Transverse colon (tissue), 4 donors: Measurements from ENCODE around the gene NEK10. TPM values are rescaled to one million over a fixed set of nuclear protein-coding genes. Genes with fewer than 3 reads are reported as not detected.

Experiments used
- DNase-seq: peaks from one replicate; pipeline ENCODE4 v3.0.0-alpha.2; 2019
- H3K27ac ChIP-seq, 4 donors: fragments of 200-600 bp; sonication (generic); 2 replicates each; pipeline ENCODE4 v1.5.1; 2016 to 2018; ENCODE audit warnings: inconsistent platforms in 4 of 4
- H3K27me3 ChIP-seq: fragments of 200-600 bp; sonication (generic); 2 replicates; pipeline ENCODE4 v1.5.1; 2017; ENCODE audit warnings: inconsistent platforms
- H3K36me3 ChIP-seq, 4 donors: fragments of 200-600 bp; sonication (generic); 2 replicates each; pipeline ENCODE4 v1.5.1; 2017 to 2019; ENCODE audit warnings: inconsistent platforms in 4 of 4
- H3K4me1 ChIP-seq, 4 donors: fragments of 200-600 bp; sonication (generic); 2 replicates each; pipeline ENCODE4 v1.5.1; 2017 to 2020; ENCODE audit warnings: inconsistent platforms in 4 of 4
- H3K4me3 ChIP-seq, 4 donors: fragments of 200-600 bp; sonication (generic); 1 replicate in 1 of 4; 2 replicates in 3 of 4; pipeline versions ENCODE4 v1.5.1 to v1.6.1; 2017 to 2019; ENCODE audit warnings: inconsistent platforms in 4 of 4
- H3K9me3 ChIP-seq, 2 donors: fragments of 200-600 bp; sonication (generic); 2 replicates each; pipeline ENCODE4 v1.5.1; 2017 to 2019; ENCODE audit warnings: inconsistent platforms in 2 of 2
- EP300 ChIP-seq: sonication (generic); formaldehyde crosslinking; IDR thresholded peaks from one replicate; pipeline ENCODE4 v1.6.1; 2017; ENCODE audit warnings: antibody characterized with exemption, low read depth
- POLR2A ChIP-seq: fragments of 450-650 bp; IDR thresholded peaks from one replicate; pipeline ENCODE4 v1.6.1; 2016; ENCODE audit warnings: antibody characterized with exemption, mild to moderate bottlenecking, moderate library complexity
- POLR2AphosphoS5 ChIP-seq, 3 donors: sonication (generic); formaldehyde crosslinking; IDR thresholded peaks; one replicate each; pipeline ENCODE4 v1.6.1; 2016; ENCODE audit warnings: antibody characterized with exemption in 3 of 3
- WGBS, 2 donors: methylation state at CpG; one replicate each; pipeline ENCODE4 v1.1.5; 2018; ENCODE audit warnings: low coverage in 1 of 2; 5-methylcytosine and 5-hydroxymethylcytosine counted together
- in situ Hi-C, 4 donors: fragments of 200-750 bp; cut with MboI; loops; one replicate each; pipeline versions ENCODE4 v1.15.0 to v1.15.1; 2017; ENCODE audit warnings: low sequenced_read_pairs in 3 of 4, low pct_ligation_motif_present in 1 of 4, low pct_unique_long_range_greater_than_20kb in 1 of 4
- intact Hi-C: fragments of 100-400 bp; cut with DNase I; formaldehyde crosslinking; loops from one replicate; pipeline ENCODE4 v1.15.1; 2023; ENCODE audit warnings: low total_unique reads
- total RNA-seq, 4 donors: library from RNA; depleted of rRNA; stranded (reverse); fragments of >200 nt; gene quantifications; one replicate each; pipeline ENCODE4 v1.1.0, GENCODE V29; 2016
- TF ChIP-seq, protein P1 (sequence below), 5 experiments: fragments of 200-600 bp in 3 of 5; fragments of 450-650 bp in 2 of 5; sonication (generic) in 3 of 5; IDR thresholded peaks; 1 replicate in 2 of 5; 2 replicates in 3 of 5; pipeline ENCODE4 v1.5.1; 2016 to 2017; ENCODE audit warnings: antibody characterized with exemption in 5 of 5, inconsistent platforms in 3 of 5, mild to moderate bottlenecking in 2 of 5, moderate library complexity in 1 of 5

NEK10 gene
- total RNA-seq, 4 donors from 2014 or later = 1.1 to 3.2 (median 1.7) TPM

DNA sequence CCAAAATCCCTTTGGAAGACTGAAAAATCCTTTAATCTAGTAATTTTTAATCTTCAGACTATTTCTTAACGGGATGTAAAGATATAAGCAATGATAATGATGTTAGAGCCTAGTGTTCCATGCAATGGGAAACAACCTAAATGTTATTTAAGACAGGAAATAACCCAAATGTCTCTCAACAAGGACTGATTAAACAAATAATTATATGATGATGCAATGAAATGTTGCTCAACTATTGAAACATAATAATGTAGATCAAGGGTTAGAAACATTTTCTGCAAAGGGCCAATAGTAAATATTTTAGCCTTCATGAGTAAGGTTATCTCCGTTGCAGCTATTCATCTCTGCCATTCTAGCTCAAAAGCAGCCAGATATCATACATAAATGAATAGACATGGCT, 275.4 kb downstream of the NEK10 start:
- in situ Hi-C loops = no loop called here

DNA sequence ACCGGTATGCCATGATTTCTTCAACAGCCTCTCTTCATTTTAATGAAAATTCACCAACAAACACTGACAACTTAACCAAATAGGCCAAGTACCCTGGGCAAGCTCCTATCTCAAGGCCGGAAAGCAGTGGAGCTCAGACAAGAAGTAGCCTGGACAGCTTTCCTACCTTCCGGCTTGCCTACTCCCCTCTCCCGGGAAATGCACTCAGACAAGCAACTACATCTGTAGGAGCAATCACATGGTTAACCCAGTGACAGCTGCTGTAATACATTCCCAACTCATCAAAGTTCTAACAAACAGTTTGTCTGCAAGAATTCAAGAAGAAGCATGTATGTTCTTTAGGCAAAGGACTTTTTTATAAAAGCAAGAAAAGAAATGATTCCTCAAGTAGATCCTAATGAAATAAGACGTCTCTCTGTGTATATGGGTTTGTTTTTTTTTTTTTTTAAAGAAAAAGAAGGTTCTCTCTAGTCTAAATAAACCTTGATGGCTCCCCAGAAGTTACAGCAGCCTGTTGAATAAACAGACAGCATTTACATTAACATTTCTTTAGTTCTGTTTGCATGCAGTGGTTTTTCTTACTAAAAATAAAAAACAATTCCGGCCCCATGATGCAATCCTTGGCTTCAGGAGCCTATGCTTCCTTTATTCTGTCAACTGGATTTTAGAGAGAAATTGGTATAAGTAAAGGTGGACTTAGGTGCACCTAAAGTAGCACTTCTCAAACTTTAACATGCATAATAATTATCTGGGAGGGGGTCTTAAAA, 278.7 kb downstream of the NEK10 start:
- no peak for DNase-seq
- H3K36me3 ChIP-seq = no peaks in the 10 kb centered on the region
- in situ Hi-C loops = no loop called here
- 68 to 75% methylated on average over 6 of the region's 6 CpGs for WGBS, 2 donors
- TF ChIP-seq, protein P1, sequence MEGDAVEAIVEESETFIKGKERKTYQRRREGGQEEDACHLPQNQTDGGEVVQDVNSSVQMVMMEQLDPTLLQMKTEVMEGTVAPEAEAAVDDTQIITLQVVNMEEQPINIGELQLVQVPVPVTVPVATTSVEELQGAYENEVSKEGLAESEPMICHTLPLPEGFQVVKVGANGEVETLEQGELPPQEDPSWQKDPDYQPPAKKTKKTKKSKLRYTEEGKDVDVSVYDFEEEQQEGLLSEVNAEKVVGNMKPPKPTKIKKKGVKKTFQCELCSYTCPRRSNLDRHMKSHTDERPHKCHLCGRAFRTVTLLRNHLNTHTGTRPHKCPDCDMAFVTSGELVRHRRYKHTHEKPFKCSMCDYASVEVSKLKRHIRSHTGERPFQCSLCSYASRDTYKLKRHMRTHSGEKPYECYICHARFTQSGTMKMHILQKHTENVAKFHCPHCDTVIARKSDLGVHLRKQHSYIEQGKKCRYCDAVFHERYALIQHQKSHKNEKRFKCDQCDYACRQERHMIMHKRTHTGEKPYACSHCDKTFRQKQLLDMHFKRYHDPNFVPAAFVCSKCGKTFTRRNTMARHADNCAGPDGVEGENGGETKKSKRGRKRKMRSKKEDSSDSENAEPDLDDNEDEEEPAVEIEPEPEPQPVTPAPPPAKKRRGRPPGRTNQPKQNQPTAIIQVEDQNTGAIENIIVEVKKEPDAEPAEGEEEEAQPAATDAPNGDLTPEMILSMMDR (IDR thresholded peaks at IDR 0.05) = no peak
- TF ChIP-seq EP300 = no peak
- TF ChIP-seq POLR2A = no peak
- TF ChIP-seq POLR2AphosphoS5 (IDR thresholded peaks at IDR 0.05) = no peak
- no peaks in the 10 kb centered on the region for H3K9me3 ChIP-seq
- intact Hi-C loops = no loop called here
- peak overlapping the region in 1 of 4 donors; percentile 5 for H3K27ac ChIP-seq
- peaks cover 0 to 32% (median 11%) of the 10 kb centered on the region in 4 donors for H3K4me1 ChIP-seq
- no peak overlapping the region for H3K4me3 ChIP-seq
- H3K27me3 ChIP-seq = no peaks in the 10 kb centered on the region

More for the DNA sequence above, 275.4 kb downstream of the NEK10 start:
- TF ChIP-seq, protein P1 (IDR thresholded peaks at IDR 0.05) = no peak
- TF ChIP-seq POLR2A = no peak
- TF ChIP-seq POLR2AphosphoS5 (IDR thresholded peaks at IDR 0.05) = no peak
- no peak for TF ChIP-seq EP300
- DNase-seq = no peak
- Histone ChIP-seq H3K9me3 (no peaks in the 10 kb centered on the region), H3K27me3 (no peaks in the 10 kb centered on the region), H3K36me3 (no peaks in the 10 kb centered on the region), H3K4me3 (no peak overlapping the region), H3K27ac (no peak overlapping the region), H3K4me1 (peaks cover 0 to 22% (median 8%) of the 10 kb centered on the region in 4 donors)
- intact Hi-C loops = no loop called here
- 29 to 42% methylated on average over 2 of the region's 2 CpGs for WGBS, 2 donors

- 61 to 80% methylated on average over 1 of the region's 1 CpG for WGBS, 2 donors
- H3K4me3 ChIP-seq = no peak overlapping the region
- TF ChIP-seq, protein P1 (IDR thresholded peaks at IDR 0.05) = no peak
- TF ChIP-seq EP300 (no peak), POLR2AphosphoS5 (IDR thresholded peaks at IDR 0.05) (no peak), POLR2A (no peak)
- in situ Hi-C loops = no loop called here
- H3K27me3 ChIP-seq = no peaks in the 10 kb centered on the region
- H3K36me3 ChIP-seq = no peaks in the 10 kb centered on the region
- H3K9me3 ChIP-seq = no peaks in the 10 kb centered on the region
- DNase-seq = no peak
- peaks cover 0 to 33% (median 11%) of the 10 kb centered on the region in 4 donors for H3K4me1 ChIP-seq
- H3K27ac ChIP-seq = peak overlapping the region in 1 of 4 donors; percentile 14
- intact Hi-C loops = no loop called here
These were observed 279.5 kb downstream of the NEK10 start for GRCh38 chr3:27089645-27090044.

DNA sequence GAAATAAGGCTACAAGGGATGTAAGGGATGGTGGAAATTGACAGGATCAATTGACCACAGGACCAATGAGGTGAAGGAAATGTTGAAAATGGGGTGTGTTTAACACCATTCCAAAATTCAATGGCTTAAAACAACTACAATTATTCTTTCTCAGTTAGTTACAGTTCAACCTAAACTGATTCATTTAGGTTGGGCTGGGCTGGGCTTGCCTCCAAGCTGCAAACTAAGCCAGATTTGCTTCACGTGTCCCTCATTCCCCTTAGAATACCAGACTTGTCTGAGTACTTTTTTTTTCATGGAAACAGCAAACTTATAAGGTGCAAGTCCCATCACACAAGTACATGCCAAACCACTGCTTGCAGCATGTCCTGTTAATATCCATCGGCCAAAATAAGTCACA, 280.1 kb downstream of the NEK10 start:
- no peaks in the 10 kb centered on the region for H3K36me3 ChIP-seq
- WGBS, 2 donors = 0 to 39% methylated on average over 1 to 2 of the region's 2 CpGs
- TF ChIP-seq EP300 = no peak
- no peak for TF ChIP-seq POLR2A
- TF ChIP-seq POLR2AphosphoS5 (IDR thresholded peaks at IDR 0.05) = no peak
- TF ChIP-seq, protein P1 (IDR thresholded peaks at IDR 0.05) = no peak
- H3K27ac ChIP-seq = peak overlapping the region in 1 of 4 donors; percentile 14
- intact Hi-C loops = no loop called here
- no peaks in the 10 kb centered on the region for H3K9me3 ChIP-seq
- H3K4me1 ChIP-seq = peaks cover 0 to 33% (median 11%) of the 10 kb centered on the region in 4 donors
- H3K4me3 ChIP-seq = no peak overlapping the region
- in situ Hi-C loops = no loop called here
- no peaks in the 10 kb centered on the region for H3K27me3 ChIP-seq
- DNase-seq = peak; percentile 41
